ENCODE results near the gene TMEM212. TPM values are rescaled to one million over a fixed set of nuclear protein-coding genes. Genes with fewer than 3 reads are reported as not detected.

TMEM212 gene
- polyA plus RNA-seq, 1 experiment, result not detected

GRCh38 chr3:171828902-171829770 is 14.0 kb upstream of the TMEM212 start:
- TF ChIP-seq CTCF (IDR thresholded peaks at IDR 0.05; ENCODE audit: insufficient read depth, low read depth, low read length), result no peak
- H3K27me3 ChIP-seq (ENCODE audit: control insufficient read depth, insufficient read depth, low read length), result no peaks in the 10 kb centered on the region
- CTCF ChIA-PET, result interaction anchor here (0.6 to 3.5 kb wide), 19 partner anchors 7 to 451 kb away, joined by 3 to 14 read pairs (median 4); partner anchors contain the start of genes PLD1 and TMEM212
- POLR2A ChIA-PET, result no interaction called here
- no peak overlapping the region for H3K4me3 ChIP-seq (ENCODE audit: low read depth, low read length)
- no peaks in the 10 kb centered on the region for H3K36me3 ChIP-seq (ENCODE audit: control insufficient read depth, insufficient read depth, low read length)
- DNase-seq (ENCODE audit: low read depth), result no peak

GRCh38 chr3:171829841-171830517 is 13.2 kb upstream of the TMEM212 start:
- Histone ChIP-seq H3K36me3 (ENCODE audit: control insufficient read depth, insufficient read depth, low read length) (no peaks in the 10 kb centered on the region), H3K27me3 (ENCODE audit: control insufficient read depth, insufficient read depth, low read length) (no peaks in the 10 kb centered on the region), H3K4me3 (ENCODE audit: low read depth, low read length) (no peak overlapping the region)
- ChIA-PET POLR2A (no interaction called here), CTCF (interaction anchor here (0.7 to 3.5 kb wide), 22 partner anchors 8 to 450 kb away, joined by 3 to 14 read pairs (median 4); partner anchors contain the start of genes PLD1 and TMEM212)
- DNase-seq (ENCODE audit: low read depth), result no peak
- TF ChIP-seq CTCF (IDR thresholded peaks at IDR 0.05; ENCODE audit: insufficient read depth, low read depth, low read length), result peak; percentile 82

GRCh38 chr3:171830518-171830875 is 12.7 kb upstream of the TMEM212 start:
- no peaks in the 10 kb centered on the region for H3K27me3 ChIP-seq (ENCODE audit: control insufficient read depth, insufficient read depth, low read length)
- no peak for DNase-seq (ENCODE audit: low read depth)
- ChIA-PET CTCF (interaction anchor here (0.7 to 3.5 kb wide), 16 partner anchors 9 to 450 kb away, joined by 3 to 14 read pairs (median 4); partner anchors contain the start of genes PLD1 and TMEM212), POLR2A (no interaction called here)
- H3K36me3 ChIP-seq (ENCODE audit: control insufficient read depth, insufficient read depth, low read length), result no peaks in the 10 kb centered on the region
- no peak overlapping the region for H3K4me3 ChIP-seq (ENCODE audit: low read depth, low read length)
- TF ChIP-seq CTCF (IDR thresholded peaks at IDR 0.05; ENCODE audit: insufficient read depth, low read depth, low read length), result no peak

- H3K27me3 ChIP-seq (ENCODE audit: control insufficient read depth, insufficient read depth, low read length), result no peaks in the 10 kb centered on the region
- CTCF ChIA-PET, result interaction anchor here (1.3 to 1.5 kb wide), 2 partner anchors 191 to 390 kb away, joined by 3 read pairs; no protein-coding TSS in a partner anchor
- H3K36me3 ChIP-seq (ENCODE audit: control insufficient read depth, insufficient read depth, low read length), result no peaks in the 10 kb centered on the region
- no peak for DNase-seq (ENCODE audit: low read depth)
- TF ChIP-seq CTCF (IDR thresholded peaks at IDR 0.05; ENCODE audit: insufficient read depth, low read depth, low read length), result no peak
- POLR2A ChIA-PET, result no interaction called here
- no peak overlapping the region for H3K4me3 ChIP-seq (ENCODE audit: low read depth, low read length)
Measured at GRCh38 chr3:171831936-171832335, 11.2 kb upstream of the TMEM212 start.

- CTCF ChIA-PET, result interaction anchor here (0.7 to 2.3 kb wide), 6 partner anchors 9 to 389 kb away, joined by 3 to 12 read pairs (median 3); no protein-coding TSS in a partner anchor
- no peaks in the 10 kb centered on the region for H3K27me3 ChIP-seq (ENCODE audit: control insufficient read depth, insufficient read depth, low read length)
- no peak for DNase-seq (ENCODE audit: low read depth)
- POLR2A ChIA-PET, result no interaction called here
- no peaks in the 10 kb centered on the region for H3K36me3 ChIP-seq (ENCODE audit: control insufficient read depth, insufficient read depth, low read length)
- H3K4me3 ChIP-seq (ENCODE audit: low read depth, low read length), result no peak overlapping the region
- no peak for TF ChIP-seq CTCF (IDR thresholded peaks at IDR 0.05; ENCODE audit: insufficient read depth, low read depth, low read length)
Measured at GRCh38 chr3:171832989-171833388, 10.2 kb upstream of the TMEM212 start.

All from BJ (cell line).